Panc1 (cell line): ENCODE results near the gene KCNH1. TPM values are rescaled to one million over a fixed set of nuclear protein-coding genes. Genes with fewer than 3 reads are reported as not detected.

Source experiments
- ATAC-seq: fragments of 200-7000 bp; cut with Tn5 transposase; 2 replicates; pipeline ENCODE4 v1.9.1; 2020; ENCODE audit warnings: mild to moderate bottlenecking, moderate library complexity
- BruUV-seq: library from RNA; stranded (reverse); fragments of 400-500 nt; replicated peaks from 2 replicates; lab custom pipeline; 2021; lab: Mats Ljungman, UMichigan
- CTCF ChIA-PET: fragments of 300-600 bp; sonication (Branson Sonifier 250); formaldehyde crosslinking; loops from one replicate; lab custom pipeline; 2022; ENCODE audit warnings: antibody characterized with exemption; lab: Charles Lee
- POLR2A ChIA-PET: fragments of 300-600 bp; sonication (Branson Sonifier 250); formaldehyde crosslinking; loops from one replicate; lab custom pipeline; 2022; ENCODE audit warnings: antibody characterized with exemption; lab: Charles Lee
- DNase-seq: peaks from one replicate; pipeline ENCODE4 v3.0.0-alpha.2; 2010; ENCODE audit warnings: low read depth, low spot score
- H3K27ac ChIP-seq: 2 replicates; pipeline ENCODE4 v1.5.1; 2011; ENCODE audit warnings: mild to moderate bottlenecking, low read length, inconsistent platforms
- H3K27me3 ChIP-seq: fragments of 200-500 bp; sonication (Bioruptor generic); 2 replicates; pipeline ENCODE4 v1.6.0; 2014; ENCODE audit warnings: low read length, inconsistent platforms; ENCODE audit not compliant: control insufficient read depth, insufficient read depth
- H3K36me3 ChIP-seq: fragments of 200-500 bp; sonication (Bioruptor generic); 2 replicates; pipeline ENCODE4 v1.5.1; 2014; ENCODE audit warnings: inconsistent platforms, mild to moderate bottlenecking, low read length, moderate library complexity; ENCODE audit not compliant: control insufficient read depth, insufficient read depth
- H3K4me1 ChIP-seq: 2 replicates; pipeline ENCODE4 v1.5.1; 2011; ENCODE audit warnings: inconsistent platforms, mild to moderate bottlenecking, low read length, moderate library complexity; ENCODE audit not compliant: control insufficient read depth, insufficient read depth
- H3K4me3 ChIP-seq, 2 experiments: 2 replicates each; pipeline ENCODE4 v1.5.1; 2011 to 2012; ENCODE audit warnings: low read depth in 2 of 2, low read length in 2 of 2, mild to moderate bottlenecking in 2 of 2, inconsistent platforms in 1 of 2, moderate library complexity in 1 of 2
- H3K9me3 ChIP-seq: fragments of 200-500 bp; sonication (Bioruptor generic); 2 replicates; pipeline ENCODE4 v1.5.1; 2014; ENCODE audit warnings: low read depth, mild to moderate bottlenecking, inconsistent platforms, low read length, moderate library complexity; ENCODE audit not compliant: control insufficient read depth, insufficient read depth
- CTCF ChIP-seq: fragments of 450-650 bp; IDR thresholded peaks from 2 replicates; pipeline ENCODE4 v1.5.1; 2017; ENCODE audit warnings: mild to moderate bottlenecking
- POLR2AphosphoS5 ChIP-seq: IDR thresholded peaks from 2 replicates; pipeline ENCODE4 v1.6.1; 2012; ENCODE audit warnings: mild to moderate bottlenecking, low read depth, low read length, moderate library complexity
- SIN3A ChIP-seq: IDR thresholded peaks from 2 replicates; pipeline ENCODE4 v1.6.1; 2012; ENCODE audit warnings: low read depth, mild to moderate bottlenecking, low read length, moderate library complexity, borderline replicate concordance; ENCODE audit not compliant: insufficient read depth
- TCF7L2 ChIP-seq: IDR thresholded peaks from 2 replicates; pipeline ENCODE4 v1.6.1; 2011; ENCODE audit warnings: mild to moderate bottlenecking, low read depth, low read length, inconsistent platforms
- in situ Hi-C: cut with HindIII; loops from 2 replicates; pipeline ENCODE4 v1.10.0; 2016; ENCODE audit warnings: low sequenced_read_pairs, low pct_unique_long_range_greater_than_20kb
- intact Hi-C: fragments of 100-400 bp; cut with micrococcal nuclease; formaldehyde crosslinking; loops from one replicate; pipeline ENCODE4 v1.10.0; 2022; ENCODE audit not compliant: unreplicated experiment
- total RNA-seq: library from RNA; stranded (reverse); gene quantifications from one replicate; pipeline ENCODE4 v1.2.1, GENCODE V29; 2021; ENCODE audit not compliant: unreplicated experiment
- TF ChIP-seq, protein P1 (sequence below), 2 experiments: IDR thresholded peaks; 2 replicates each; pipeline ENCODE4 v1.6.1; 2011 to 2012; ENCODE audit warnings: low read depth in 2 of 2, control low read depth in 1 of 2, low read length in 1 of 2, mild to moderate bottlenecking in 1 of 2, moderate library complexity in 1 of 2; ENCODE audit not compliant: insufficient read depth in 1 of 2

The KCNH1 gene
- total RNA-seq, 1 experiment from 2014 or later: not detected

DNA sequence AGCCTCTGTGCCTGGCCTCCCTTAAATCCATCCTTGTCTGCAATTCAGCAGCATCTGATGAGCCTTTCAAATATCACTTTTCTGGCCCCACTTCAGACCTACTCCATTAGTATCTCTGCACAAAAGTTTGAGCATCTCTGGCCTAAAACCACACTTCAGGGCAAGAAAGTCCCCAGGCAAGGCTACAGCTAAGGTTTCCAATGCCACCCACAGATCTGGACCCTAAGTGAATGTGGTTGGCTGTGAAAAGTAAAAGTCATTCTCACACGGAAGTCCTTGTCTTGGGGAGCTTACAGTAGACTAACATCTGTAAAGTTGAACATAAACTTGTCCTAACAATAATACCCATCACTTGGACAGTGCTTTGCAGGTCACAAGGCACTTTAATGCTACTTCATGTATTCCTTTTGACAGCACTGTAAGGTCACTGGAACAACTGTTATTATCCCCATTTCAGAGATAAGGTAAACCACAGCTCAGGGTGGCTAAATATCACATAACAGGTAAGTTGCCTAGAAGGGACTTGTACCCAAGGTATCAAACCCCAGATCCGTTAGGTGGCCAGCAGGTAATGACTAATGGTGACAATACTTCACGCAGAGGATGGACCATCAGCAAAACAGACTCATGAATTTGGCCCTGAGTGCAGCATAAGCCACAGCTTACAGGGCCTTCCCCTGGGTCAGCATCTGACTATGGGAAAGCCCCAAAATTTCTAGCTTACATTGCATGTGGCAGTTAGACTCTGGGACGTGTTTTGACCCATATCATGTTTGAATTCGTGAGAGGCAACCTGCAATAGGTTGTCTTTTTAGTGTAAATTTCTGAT, 449.3 kb downstream of the KCNH1 start:
- in situ Hi-C loops (no loop called here), intact Hi-C loops (no loop called here)
- no peaks in the 10 kb centered on the region for H3K9me3 ChIP-seq
- TF ChIP-seq POLR2AphosphoS5 (no peak), CTCF (no peak), TCF7L2 (no peak), SIN3A (no peak)
- H3K4me1 ChIP-seq: no peaks in the 10 kb centered on the region
- ATAC-seq (no peak), DNase-seq (no peak)
- no peak overlapping the region for H3K27ac ChIP-seq
- ChIA-PET CTCF (no interaction called here), POLR2A (no interaction called here)
- no peaks in the 10 kb centered on the region for H3K36me3 ChIP-seq
- no TSS peak for BruUV-seq
- H3K27me3 ChIP-seq: no peaks in the 10 kb centered on the region
- no peak overlapping the region for H3K4me3 ChIP-seq

GRCh38 chr1:210683403-210684047, 450.4 kb downstream of the KCNH1 start:
- Histone ChIP-seq H3K36me3 (no peaks in the 10 kb centered on the region), H3K27ac (no peak overlapping the region), H3K9me3 (no peaks in the 10 kb centered on the region), H3K27me3 (no peaks in the 10 kb centered on the region), H3K4me3 (no peak overlapping the region), H3K4me1 (no peaks in the 10 kb centered on the region)
- intact Hi-C loops (no loop called here), in situ Hi-C loops (no loop called here)
- CTCF ChIA-PET: no interaction called here
- POLR2A ChIA-PET: no interaction called here
- ATAC-seq (no peak), DNase-seq (no peak)
- BruUV-seq: no TSS peak
- TF ChIP-seq, protein P1, sequence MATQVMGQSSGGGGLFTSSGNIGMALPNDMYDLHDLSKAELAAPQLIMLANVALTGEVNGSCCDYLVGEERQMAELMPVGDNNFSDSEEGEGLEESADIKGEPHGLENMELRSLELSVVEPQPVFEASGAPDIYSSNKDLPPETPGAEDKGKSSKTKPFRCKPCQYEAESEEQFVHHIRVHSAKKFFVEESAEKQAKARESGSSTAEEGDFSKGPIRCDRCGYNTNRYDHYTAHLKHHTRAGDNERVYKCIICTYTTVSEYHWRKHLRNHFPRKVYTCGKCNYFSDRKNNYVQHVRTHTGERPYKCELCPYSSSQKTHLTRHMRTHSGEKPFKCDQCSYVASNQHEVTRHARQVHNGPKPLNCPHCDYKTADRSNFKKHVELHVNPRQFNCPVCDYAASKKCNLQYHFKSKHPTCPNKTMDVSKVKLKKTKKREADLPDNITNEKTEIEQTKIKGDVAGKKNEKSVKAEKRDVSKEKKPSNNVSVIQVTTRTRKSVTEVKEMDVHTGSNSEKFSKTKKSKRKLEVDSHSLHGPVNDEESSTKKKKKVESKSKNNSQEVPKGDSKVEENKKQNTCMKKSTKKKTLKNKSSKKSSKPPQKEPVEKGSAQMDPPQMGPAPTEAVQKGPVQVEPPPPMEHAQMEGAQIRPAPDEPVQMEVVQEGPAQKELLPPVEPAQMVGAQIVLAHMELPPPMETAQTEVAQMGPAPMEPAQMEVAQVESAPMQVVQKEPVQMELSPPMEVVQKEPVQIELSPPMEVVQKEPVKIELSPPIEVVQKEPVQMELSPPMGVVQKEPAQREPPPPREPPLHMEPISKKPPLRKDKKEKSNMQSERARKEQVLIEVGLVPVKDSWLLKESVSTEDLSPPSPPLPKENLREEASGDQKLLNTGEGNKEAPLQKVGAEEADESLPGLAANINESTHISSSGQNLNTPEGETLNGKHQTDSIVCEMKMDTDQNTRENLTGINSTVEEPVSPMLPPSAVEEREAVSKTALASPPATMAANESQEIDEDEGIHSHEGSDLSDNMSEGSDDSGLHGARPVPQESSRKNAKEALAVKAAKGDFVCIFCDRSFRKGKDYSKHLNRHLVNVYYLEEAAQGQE (IDR thresholded peaks at IDR 0.05; ENCODE audit: insufficient read depth in 1 of 2, low read depth in 2 of 2, low read length in 1 of 2): no peak
- TF ChIP-seq SIN3A: no peak
- no peak for TF ChIP-seq CTCF
- no peak for TF ChIP-seq POLR2AphosphoS5
